GM18511 (cell line): ENCODE data around the gene LIPH.
A peak's percentile ranks its signal among the peaks of the same experiment; 100 is the strongest.

Source experiments
- ATAC-seq: cut with Tn5 transposase; IDR thresholded peaks from one replicate; pipeline ENCODE4 v1.9.1; 2021; ENCODE audit warnings: mild to moderate bottlenecking, moderate library complexity; ENCODE audit not compliant: unreplicated experiment

The LIPH gene

GRCh38 chr3:185540695-185541094 is 11.7 kb downstream of the LIPH start:
- no peak for ATAC-seq

GRCh38 chr3:185539934-185540333 is 12.5 kb downstream of the LIPH start:
- no peak for ATAC-seq

- ATAC-seq = peak; percentile 99
Observed at GRCh38 chr3:185537369-185537970, 14.9 kb downstream of the LIPH start.

- no peak for ATAC-seq
Observed at GRCh38 chr3:185534511-185534910, 17.9 kb downstream of the LIPH start.

GRCh38 chr3:185532901-185533300 is 19.5 kb downstream of the LIPH start:
- ATAC-seq = no peak

GRCh38 chr3:185530856-185531255 is 21.5 kb downstream of the LIPH start:
- no peak for ATAC-seq

- no peak for ATAC-seq
Observed at GRCh38 chr3:185528532-185528931, 23.9 kb downstream of the LIPH start.

- no peak for ATAC-seq
Observed at GRCh38 chr3:185527364-185527763, 25.0 kb downstream of the LIPH start.

GRCh38 chr3:185526349-185526951 is 25.9 kb downstream of the LIPH start:
- no peak for ATAC-seq

- no peak for ATAC-seq
Observed at GRCh38 chr3:185521349-185522138, 30.8 kb downstream of the LIPH start.

GRCh38 chr3:185519021-185519420 is 33.4 kb downstream of the LIPH start:
- no peak for ATAC-seq

- no peak for ATAC-seq
Observed at GRCh38 chr3:185517387-185518130, 34.8 kb downstream of the LIPH start.

GRCh38 chr3:185511711-185512110 is 40.7 kb downstream of the LIPH start:
- ATAC-seq = no peak

GRCh38 chr3:185508335-185508991 is 43.9 kb downstream of the LIPH start:
- ATAC-seq = no peak

- ATAC-seq = no peak
Observed at GRCh38 chr3:185507883-185508282, 44.5 kb downstream of the LIPH start.

GRCh38 chr3:185504636-185505035 is 47.8 kb downstream of the LIPH start:
- ATAC-seq = no peak

GRCh38 chr3:185503521-185503920 is 48.9 kb downstream of the LIPH start:
- ATAC-seq = no peak

GRCh38 chr3:185502987-185503386 is 49.4 kb downstream of the LIPH start:
- no peak for ATAC-seq

- ATAC-seq = peak; percentile 95
Observed at GRCh38 chr3:185498503-185499396, 53.6 kb downstream of the LIPH start, which contains the start of gene TMEM41A. TSS of gene TMEM41A (minus strand) at chr3:185499035. CDS start at chr3:185498961, 74 bp downstream.

- no peak for ATAC-seq
Observed at GRCh38 chr3:185490241-185490640, 62.1 kb downstream of the LIPH start.
